Measurements from ENCODE around the gene CDHR4. TPM values are rescaled to one million over a fixed set of nuclear protein-coding genes. Genes with fewer than 3 reads are reported as not detected.
A peak's percentile ranks its signal among the peaks of the same experiment; 100 is the strongest.
"Not testable (repeated sequence)": the region's sequence is repeated elsewhere in the genome, so short reads cannot be mapped to it uniquely, and the experiment has no call there.

CDHR4 gene
- total RNA-seq, 3 donors from 2014 or later = not detected

DNA sequence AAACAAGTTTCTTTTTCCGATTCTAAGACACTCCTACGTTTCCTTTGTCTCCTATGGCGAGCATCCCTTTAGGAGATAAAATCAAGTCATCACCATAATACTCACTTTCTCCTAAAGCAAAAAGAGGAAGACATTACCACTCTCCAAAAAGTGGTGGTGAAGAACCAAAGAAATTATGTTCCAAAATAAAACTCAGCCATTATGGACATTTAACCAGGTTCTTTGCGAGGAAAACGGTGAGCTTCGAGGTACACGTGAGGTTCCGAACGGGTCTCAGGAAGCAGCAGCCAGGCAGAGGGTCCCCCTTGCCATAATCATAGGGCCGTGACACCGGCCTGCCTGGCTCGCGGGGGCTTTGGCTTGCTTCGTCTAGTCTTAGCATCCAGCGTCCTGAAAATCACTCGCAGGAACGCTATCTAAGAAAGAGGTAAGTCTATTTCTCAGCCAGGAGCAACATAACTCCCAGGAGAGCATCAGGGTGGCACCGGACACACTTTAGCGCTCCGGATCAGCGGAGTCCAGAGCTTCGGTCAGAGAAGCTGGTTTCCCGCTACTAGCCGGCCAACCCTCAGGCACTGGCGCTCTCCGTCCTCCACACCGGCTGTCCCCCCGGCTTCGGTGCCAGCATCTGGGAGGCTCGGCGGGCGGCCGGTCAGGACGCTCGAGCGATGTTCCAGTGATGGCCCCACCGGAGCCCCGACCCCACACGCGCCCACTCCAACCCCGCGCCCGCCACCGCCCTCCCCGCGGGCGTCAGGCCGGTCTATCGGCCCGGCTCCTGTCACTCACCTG, 13.9 kb downstream of the CDHR4 start:
- Histone ChIP-seq H3K36me3 (no peaks in the 10 kb centered on the region), H3K9me3 (no peaks in the 10 kb centered on the region), H3K27me3 (no peaks in the 10 kb centered on the region), H3K27ac (peak overlapping the region; percentile 97 to 99), H3K4me1 (peaks cover 0 to 13% of the 10 kb centered on the region in 2 donors), H3K4me3 (peak overlapping the region; percentile 89 to 100 (median 100))
- TF ChIP-seq POLR2AphosphoS5 (IDR thresholded peaks at IDR 0.05) = no peak
- no peak for TF ChIP-seq POLR2A (IDR thresholded peaks at IDR 0.05)
- TF ChIP-seq, protein P1, sequence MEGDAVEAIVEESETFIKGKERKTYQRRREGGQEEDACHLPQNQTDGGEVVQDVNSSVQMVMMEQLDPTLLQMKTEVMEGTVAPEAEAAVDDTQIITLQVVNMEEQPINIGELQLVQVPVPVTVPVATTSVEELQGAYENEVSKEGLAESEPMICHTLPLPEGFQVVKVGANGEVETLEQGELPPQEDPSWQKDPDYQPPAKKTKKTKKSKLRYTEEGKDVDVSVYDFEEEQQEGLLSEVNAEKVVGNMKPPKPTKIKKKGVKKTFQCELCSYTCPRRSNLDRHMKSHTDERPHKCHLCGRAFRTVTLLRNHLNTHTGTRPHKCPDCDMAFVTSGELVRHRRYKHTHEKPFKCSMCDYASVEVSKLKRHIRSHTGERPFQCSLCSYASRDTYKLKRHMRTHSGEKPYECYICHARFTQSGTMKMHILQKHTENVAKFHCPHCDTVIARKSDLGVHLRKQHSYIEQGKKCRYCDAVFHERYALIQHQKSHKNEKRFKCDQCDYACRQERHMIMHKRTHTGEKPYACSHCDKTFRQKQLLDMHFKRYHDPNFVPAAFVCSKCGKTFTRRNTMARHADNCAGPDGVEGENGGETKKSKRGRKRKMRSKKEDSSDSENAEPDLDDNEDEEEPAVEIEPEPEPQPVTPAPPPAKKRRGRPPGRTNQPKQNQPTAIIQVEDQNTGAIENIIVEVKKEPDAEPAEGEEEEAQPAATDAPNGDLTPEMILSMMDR (IDR thresholded peaks at IDR 0.05) = no peak
- peak in 1 of 2 donors; percentile 35 for DNase-seq (ENCODE audit: low spot score in 2 of 2)
- intact Hi-C loops (cut with DNase I; ENCODE audit: low total_unique reads) = no loop called here

DNA sequence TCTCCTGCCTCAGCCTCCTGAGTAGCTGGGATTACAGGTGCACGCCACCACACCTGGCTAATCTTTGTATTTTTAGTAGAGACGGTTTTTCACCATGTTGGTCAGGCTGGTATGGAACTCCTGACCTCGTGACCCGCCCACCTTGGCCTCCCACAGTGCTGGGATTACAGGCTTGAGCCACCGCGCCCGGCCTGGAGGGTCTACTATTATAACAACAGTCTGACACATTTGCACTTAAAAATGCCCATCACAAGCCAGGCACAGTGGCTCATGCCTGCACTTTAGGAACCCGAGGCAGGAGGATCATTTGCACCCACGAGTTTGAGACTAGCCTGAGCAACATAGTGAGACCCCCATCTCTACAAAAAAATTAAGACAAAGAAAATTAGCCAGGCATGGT, 17.4 kb downstream of the CDHR4 start:
- H3K27ac ChIP-seq; DNase-seq (ENCODE audit: low spot score in 2 of 2); H3K4me3 ChIP-seq; H3K27me3 ChIP-seq; H3K9me3 ChIP-seq; H3K36me3 ChIP-seq; intact Hi-C loops (cut with DNase I; ENCODE audit: low total_unique reads): not testable (repeated sequence)
- H3K4me1 ChIP-seq = peaks cover 0 to 20% of the 10 kb centered on the region in 2 donors

DNA sequence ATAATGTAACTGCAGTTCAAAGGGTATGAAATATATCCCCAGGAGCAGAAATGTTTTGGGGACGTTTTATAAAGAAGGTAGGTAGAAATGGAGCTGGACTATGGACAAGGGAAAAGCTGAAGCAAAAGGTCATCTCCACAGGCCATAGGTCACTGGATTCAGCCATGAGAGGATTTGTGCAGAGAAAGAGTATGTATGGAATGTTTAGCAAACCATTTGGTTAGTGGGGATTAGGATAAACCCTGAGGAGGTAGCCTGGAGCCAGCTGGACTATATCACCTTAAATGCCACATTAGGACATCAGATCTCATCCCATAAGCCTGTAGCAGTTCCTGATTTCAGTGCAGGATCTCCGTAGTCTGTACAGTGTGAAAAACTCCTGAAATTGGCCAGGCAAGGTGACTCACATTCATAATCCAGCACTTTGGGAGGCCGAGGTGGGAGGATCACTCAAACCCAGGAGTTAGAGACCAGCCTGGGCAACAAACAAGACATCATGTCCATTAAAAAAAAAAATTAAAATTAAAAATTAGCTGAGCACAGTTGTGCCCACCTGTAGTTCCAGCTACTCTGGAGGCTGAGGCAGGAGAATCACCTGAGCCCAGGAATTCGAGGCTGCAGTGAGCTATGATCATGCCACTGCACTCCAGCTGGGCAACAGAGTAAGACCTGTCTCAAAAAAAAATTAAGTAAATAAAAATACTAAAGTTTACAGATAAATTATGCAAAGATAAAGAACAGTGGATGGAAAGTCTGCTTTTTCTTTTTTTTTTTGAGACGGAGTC, 18.1 kb downstream of the CDHR4 start:
- no peaks in the 10 kb centered on the region for H3K36me3 ChIP-seq
- H3K9me3 ChIP-seq = no peaks in the 10 kb centered on the region
- DNase-seq (ENCODE audit: low spot score in 2 of 2) = no peak
- intact Hi-C loops (cut with DNase I; ENCODE audit: low total_unique reads) = no loop called here
- H3K27me3 ChIP-seq = no peaks in the 10 kb centered on the region
- H3K4me1 ChIP-seq = peaks cover 0 to 20% of the 10 kb centered on the region in 2 donors
- TF ChIP-seq POLR2AphosphoS5 (IDR thresholded peaks at IDR 0.05) (no peak), POLR2A (IDR thresholded peaks at IDR 0.05) (no peak)
- TF ChIP-seq, protein P1 (IDR thresholded peaks at IDR 0.05) = no peak
- H3K4me3 ChIP-seq = no peak overlapping the region
- H3K27ac ChIP-seq = no peak overlapping the region

DNA sequence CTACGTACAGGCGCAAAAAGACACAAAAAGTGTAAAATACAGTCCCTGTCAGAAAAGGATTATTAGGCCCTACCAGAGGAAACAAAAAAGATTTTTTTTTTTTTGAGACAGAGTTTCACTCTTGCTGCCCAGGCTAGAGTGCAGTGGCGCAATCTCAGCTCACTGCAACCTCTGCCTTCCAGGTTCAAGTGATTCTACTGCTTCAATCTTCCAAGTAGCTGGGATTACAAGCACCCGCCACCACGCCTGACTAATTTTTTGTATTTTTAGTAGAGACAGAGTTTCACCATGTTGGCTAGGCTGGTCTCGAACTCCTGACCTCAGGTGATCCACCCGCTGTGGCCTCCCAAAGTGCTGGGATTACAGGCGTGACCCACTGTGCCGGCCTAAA, 18.7 kb downstream of the CDHR4 start:
- H3K27me3 ChIP-seq; H3K4me3 ChIP-seq; H3K27ac ChIP-seq; H3K9me3 ChIP-seq; H3K36me3 ChIP-seq; DNase-seq (ENCODE audit: low spot score in 2 of 2); intact Hi-C loops (cut with DNase I; ENCODE audit: low total_unique reads): not testable (repeated sequence)
- H3K4me1 ChIP-seq = peaks cover 0 to 20% of the 10 kb centered on the region in 2 donors

DNA sequence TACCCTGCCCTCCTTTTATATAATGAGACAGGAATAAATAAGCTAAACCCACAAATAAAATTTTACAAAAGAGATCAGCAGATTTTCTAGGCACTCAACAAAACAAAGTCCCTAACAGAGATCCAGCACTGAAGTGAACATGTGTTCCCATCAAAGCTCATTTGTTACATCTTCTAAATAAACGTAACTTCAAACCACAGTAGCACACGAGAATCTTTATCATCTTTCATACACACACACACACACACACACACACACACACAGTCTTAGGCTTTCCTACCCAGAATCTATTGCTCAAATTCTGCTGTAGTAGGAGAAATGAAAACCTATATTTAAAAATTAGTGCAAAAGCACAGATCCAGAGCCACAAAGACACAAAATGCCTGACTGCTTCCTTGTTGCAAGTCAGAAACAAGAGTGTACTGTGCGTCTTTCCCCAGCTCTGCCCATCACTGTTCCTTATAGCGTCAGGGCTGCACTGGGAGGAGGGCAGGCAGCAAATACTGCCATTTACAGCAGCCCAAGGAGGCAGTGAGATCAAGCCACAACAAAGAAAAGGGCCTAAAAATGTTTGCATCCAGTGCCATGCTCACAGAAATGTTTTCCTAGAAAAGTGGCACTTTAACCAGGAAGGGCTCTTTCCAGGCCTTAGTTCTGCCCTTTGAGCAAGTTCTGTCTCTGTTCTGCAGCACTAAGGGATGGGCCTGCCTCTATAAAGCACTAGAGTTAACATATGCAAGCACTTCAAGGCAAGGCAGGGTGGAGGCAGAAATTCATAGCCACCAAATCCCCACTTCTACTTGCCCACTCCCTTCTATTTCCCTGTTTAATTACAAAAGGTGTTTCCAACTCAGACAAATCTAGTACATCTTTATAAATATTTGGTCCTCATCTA, 19.3 kb downstream of the CDHR4 start:
- intact Hi-C loops (cut with DNase I; ENCODE audit: low total_unique reads) = no loop called here
- H3K27ac ChIP-seq = peak overlapping the region in 1 of 2 donors; percentile 14

More for the DNA sequence above, 19.3 kb downstream of the CDHR4 start:
- Histone ChIP-seq H3K36me3 (no peaks in the 10 kb centered on the region), H3K4me3 (no peak overlapping the region), H3K4me1 (peaks cover 0 to 20% of the 10 kb centered on the region in 2 donors), H3K27me3 (no peaks in the 10 kb centered on the region), H3K9me3 (no peaks in the 10 kb centered on the region)
- TF ChIP-seq POLR2A (IDR thresholded peaks at IDR 0.05) = no peak
- no peak for TF ChIP-seq POLR2AphosphoS5 (IDR thresholded peaks at IDR 0.05)
- TF ChIP-seq, protein P1 (IDR thresholded peaks at IDR 0.05) = no peak
- DNase-seq (ENCODE audit: low spot score in 2 of 2) = no peak
